Anterior cingulate cortex (tissue), 58 donors: ENCODE results near the gene SLC8A2.
"Not testable (repeated sequence)": the region's sequence is repeated elsewhere in the genome, so short reads cannot be mapped to it uniquely, and the experiment has no call there.

Source experiments
- DNase-seq, 58 donors: peaks; one replicate each; lab custom pipeline; 2025; lab: John Stamatoyannopoulos, UW

SLC8A2 gene

DNA sequence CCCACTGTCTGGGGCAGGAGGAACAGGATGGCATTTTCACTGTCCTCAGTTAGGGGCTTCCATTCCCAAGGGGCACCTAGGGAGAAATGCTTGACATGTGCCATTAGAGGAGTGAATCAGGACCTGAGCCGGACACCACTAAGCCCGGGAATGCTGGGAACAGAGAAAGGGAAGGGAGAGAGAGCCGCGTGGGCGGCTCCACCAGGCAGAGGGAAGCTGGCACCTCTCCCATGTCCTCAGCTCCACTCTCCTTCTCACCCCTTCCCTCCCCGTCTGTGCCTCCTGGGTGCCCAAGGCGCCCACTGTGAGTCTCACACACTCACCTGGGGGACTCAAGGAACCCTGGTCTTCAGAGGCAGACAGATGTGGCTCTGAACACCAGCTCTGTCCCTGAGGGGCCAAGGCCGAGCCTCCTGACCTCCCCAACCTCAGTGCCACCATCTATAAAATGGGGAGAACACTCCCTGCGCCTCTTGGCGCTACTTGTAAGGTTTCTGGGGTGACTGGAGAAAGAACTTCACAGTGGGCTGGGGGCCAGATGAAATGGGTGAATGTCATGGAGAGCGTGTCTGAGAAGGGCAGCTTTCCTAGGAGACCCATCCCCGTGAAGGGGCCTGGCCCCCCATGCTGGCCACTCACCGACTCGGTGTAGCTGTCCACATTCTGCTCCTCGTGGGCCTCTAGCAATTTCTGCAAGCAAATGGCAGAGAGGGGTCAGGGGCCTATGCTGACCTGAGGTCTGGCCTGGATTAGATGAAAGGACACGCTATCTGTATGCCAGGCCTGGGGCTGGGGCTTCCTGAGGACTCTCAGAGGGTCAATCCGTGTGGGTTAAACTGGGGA, 17.6 kb upstream of the SLC8A2 start:
- no peak for DNase-seq

DNA sequence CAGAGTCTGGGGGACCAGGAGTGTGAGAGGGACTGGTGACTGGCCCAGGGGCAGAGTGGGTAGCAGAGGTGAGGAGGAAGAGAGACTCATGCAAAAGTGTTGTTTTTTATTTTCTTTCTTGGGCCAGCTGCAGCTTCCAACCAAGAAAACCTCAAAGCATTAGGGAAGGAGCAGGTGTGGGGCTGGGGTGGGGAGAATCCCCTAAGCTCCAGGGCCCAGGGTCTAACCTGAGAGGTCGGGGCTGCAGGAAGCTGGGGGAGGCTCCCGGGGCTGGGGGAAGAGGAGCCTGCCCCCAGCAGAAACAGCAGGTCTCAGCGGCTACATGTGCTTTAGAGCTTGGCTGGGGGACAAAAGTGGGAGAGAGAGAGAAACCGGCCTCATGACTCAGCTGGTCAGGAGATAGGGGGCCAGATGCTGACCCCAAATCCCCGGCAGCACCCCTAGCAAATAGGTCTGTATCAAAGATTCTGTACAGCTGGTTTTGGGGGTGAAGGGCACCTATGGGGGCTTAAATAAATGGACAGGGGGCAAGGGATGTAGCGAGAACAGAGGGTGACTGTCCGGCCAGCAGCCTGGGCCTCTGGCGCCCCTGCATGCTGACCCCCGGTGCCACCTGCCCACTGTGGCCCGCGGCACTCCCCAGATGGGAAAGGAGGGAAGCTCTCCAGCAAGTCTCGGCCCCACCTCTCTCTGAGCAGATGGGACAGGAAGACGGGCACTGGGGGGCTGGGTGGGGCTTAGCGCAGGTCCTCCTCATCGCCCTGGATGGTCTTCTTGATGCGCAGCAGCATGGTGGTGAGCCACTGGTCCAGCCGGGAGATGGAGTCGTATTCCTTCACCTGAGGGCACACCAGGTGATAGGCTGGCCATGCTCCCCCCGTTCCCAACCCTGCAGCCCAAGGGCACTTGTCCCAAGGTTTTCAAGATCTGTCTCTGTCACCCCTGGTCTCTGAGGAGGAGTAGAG, 16.1 kb upstream of the SLC8A2 start:
- DNase-seq, result no peak

DNA sequence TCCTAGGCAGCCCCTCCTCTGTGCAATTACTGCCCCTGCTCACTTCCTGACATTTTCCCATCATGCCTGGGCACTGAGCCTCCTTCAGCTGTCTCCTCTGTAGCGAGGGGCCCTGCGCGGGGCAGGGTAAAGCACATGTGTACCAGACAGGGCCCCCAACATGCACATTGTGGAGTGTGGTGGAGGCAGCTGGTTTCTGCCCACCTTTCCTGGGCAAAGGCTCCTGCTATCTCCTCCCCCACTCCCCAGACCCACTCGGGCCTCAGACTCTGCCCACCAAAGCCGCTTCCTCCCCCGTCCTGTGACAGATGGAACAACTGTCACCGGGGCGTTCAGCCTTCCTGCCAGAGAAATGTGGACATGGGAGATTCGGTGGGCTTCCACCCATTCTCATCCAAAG, 15.2 kb upstream of the SLC8A2 start:
- DNase-seq, result no peak

DNA sequence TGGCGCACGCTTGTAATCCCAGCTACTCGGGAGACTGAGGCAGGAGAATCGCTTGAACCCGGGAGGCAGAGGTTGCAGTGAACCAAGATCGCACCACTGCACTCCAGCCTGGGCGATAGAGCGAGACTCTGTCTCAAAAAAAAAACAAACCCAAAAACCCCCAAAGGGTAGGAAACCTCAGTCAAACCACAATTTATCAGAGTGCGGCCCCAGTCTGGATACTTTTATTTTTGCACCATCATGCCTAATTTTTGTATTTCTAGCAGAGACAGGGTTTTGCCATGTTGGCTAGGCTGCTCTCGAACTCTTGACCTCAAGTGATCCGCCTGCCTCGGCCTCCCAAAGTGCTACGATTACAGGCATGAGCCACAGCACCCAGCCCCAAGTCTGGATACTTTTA, 14.5 kb upstream of the SLC8A2 start:
- not testable (repeated sequence) for DNase-seq

DNA sequence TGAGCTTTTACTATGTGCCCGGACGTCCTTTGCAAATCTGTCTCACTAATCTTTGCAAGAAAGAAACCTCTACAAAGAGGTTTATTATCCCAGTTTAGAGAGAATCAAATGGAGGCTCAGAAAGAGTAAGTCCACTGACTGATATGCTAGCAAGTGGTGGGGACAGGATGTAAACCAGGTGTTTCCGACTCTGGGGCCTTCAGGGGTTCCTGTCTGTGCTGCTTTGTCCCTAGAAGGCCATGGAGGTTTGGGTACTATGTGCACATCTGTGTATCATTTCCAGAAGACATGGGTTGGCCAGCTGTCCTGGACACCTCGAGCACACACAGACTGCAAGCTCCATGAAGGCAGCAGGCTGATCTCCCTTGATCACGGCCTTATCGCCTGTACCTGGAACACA, 13.5 kb upstream of the SLC8A2 start:
- no peak for DNase-seq

DNA sequence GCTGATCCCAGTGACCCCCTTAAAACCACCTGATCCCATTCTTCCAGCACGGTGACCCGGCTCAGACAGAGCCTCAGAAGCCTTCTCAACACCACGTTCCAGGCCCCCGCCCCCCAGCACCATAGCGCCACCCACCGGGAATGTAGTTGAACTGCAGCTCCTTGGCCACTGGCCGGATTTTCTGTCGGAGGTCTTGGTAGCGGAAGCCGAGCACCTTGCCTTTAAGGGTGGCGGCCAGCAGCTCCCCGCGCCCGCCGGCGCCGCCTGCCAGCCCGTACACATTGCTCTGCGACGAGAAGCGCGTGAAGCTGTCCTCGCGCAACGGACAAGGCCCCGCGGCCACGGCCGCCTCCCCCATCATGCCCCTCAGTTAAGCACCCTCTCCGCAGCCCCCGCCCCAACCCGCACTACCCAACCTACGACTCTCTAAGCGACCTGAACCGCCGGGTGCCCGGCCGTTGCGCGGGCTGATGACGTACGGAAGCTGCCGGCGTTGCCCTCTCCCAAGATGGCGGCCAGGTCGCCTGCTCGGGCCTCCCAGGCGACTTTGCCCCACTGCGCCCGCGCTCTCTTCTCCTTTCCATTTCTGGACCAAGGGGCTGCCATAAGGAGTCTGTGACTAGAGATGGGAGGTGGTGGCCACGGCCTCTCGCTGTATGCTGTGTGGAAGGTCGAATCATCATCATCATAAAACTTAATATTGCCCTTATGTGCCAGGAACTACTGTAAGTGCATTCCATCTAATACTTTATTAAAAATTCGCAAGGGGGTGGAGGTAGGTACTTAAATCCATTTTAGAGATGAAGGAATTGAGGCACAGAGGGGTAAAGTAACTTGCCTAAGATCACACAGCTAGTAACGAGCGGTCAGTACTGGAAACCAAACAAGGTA, 12.4 kb upstream of the SLC8A2 start, which contains the start of gene KPTN:
Gene KPTN (minus strand): TSS at position 420 of the 891 bp plus-strand sequence. CDS start 59 bp downstream, at position 361.
- DNase-seq, result peak in 57 of 58 donors; percentile 78 to 96 (median 91)

DNA sequence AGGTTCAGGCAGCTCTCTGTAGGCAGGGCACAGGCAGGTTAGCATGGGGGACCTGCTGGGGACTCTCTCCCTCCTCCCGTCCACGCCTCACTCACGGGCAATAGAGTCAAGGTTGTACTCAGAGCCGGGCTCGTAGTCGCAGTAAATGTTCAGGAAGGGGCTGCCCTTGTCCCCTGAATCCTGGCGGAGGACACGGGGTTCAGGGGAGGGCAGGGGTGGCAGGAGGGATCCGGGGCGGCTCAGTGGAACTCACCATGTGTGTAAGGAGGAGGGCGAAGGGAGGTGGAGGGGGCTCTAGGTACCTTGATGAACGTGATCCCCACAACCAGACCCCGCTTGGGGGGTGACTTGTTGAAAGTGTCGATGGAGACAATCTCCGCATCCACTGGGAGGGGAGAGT, 11.5 kb upstream of the SLC8A2 start:
- no peak for DNase-seq

DNA sequence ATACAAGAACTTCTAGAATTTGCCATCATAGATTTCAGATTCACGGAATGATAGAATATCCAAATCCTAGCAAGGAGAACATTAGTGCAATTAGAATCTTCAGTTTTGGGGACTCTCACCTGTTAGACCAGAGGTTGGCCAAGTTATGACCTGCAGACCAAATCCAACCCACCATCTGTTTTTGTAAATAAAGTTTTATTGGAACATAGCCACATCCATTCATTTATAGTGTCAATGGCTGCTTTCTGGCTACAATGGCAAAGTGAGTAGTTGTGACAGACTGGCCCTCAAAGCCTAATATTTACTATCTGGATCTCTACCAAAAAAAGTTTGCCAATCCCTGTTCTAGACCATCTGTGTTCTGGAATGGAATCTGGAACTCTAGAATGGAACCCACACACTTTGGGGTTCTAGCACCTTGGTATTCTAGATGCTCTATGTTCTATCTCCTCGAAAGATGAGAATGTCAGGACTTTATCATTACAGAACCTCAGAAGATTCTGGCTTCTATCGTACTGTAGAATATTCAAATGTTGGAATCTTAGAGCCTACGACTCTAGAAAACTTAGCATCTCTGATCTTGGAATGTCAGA, 9.9 kb upstream of the SLC8A2 start:
- no peak for DNase-seq

DNA sequence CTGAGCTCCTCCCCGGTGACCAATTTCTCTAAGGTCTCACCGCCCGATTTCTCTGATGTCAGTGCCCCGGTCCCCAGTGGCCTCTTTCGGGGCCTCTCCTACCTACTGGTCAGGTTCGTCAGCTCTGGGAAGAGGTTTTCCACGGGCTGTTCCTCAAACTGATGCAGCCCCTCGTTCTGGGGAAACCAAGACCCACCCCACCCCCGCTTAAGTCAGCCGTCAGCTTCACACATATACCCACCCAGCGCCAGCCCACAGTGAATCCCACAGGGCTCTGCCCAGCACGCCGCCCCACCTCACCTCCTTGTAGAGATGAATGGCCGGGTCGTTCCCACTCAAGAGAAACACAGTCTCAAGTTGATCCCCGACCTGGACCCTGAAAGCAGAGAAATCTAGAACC, 9.0 kb upstream of the SLC8A2 start:
- no peak for DNase-seq

DNA sequence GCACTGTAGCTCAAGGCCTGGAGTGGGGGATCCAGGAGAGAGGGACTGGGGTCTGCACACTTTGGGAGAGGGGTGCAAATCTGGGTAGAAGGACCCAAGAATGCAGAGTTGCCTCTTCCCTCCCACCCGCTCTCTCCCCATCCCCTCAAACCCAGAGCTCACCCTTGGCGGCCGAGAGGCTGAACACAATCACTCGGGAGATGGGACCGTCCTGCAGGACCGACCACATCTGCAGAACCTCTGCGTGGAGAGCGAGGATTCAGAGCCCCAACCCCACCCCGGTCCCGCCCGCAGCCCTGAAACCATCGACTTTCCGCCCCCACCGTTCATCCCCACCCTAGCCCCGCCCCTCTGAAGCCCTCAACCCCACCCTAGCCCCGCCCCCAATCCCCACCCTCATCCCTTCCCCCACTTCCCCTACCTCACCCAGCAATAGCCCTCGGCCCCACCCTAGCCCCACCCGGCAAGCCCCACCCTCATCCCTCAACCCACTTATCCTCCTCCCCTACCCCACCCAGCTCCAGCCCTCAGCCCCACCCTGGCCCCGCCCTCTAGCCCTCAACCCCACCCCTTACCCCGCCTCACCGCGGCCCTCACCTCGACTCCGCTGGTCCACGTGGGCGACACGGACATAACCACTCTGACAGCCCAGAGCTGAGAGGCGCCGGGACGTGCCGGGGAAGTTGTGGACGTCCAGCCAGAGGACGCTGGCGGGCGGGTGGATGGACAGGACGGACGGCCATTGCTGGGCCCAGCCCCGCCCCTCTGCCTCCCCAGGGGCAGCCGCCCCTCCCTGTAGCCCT, 8.2 kb upstream of the SLC8A2 start:
- no peak for DNase-seq

DNA sequence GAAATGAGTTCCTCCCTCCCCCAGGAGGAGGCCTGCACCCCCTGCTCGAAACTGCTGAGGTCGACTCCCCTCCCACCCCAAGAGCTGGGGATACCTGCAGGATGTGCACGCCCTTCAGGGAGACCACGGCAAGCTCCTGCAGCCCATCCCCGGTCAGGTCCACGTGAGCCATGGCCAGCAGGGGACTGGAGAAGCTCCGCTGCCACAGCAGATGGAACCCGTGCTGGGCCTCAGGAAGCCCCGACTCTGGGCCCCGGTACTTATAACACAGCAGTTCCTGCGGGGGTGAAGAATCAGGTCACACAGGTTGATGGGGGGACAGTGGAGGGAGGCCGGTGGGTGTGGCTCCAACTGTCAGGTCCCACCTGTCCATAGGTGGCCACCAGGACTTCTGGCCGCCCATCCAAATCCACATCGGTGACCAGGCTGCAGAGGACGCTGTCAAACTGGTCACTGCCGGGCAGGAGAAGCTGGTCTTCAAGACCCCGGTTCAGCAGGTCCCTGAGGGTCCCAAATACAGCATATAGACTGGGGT, 4.8 kb upstream of the SLC8A2 start:
- DNase-seq, result no peak

DNA sequence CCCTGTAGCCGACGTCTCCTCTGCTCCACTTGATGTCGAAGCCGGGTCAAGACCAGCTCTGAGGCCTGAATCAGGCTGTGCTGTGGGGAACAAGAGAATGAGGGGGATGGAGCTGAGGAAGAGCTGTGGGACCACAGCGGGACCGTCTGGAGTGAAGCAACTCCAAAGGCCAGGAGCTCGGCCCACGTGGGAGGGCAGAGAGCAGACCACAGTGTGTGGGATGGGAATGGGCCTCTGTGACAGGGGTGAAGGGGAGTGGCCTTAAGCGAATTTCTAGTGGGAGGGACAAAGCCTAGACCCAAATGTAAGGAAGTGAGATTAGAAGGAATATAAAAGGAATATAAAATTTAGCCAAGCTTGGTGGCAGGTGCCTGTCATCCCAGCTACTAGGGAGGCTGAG, 3.8 kb upstream of the SLC8A2 start:
- no peak for DNase-seq

DNA sequence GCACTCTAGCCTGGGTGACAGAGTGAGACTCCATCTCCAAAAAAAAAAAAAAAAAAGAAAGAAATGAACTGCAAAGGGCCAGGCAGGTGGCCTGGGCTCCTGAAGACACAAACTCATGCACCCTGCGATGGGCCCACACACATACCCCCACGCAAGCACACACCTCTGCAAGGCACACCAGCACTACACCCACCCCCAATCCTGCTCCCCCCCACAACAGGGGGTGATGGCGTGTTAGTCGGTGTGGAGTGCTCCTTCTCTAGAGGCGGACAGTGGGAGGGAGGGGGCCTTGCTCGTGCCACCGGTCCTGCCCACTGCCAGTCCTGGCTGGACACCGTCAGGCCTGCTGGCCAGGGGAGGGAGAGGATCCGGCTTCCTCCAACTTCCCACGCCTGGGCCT, 1.6 kb upstream of the SLC8A2 start:
- no peak for DNase-seq

DNA sequence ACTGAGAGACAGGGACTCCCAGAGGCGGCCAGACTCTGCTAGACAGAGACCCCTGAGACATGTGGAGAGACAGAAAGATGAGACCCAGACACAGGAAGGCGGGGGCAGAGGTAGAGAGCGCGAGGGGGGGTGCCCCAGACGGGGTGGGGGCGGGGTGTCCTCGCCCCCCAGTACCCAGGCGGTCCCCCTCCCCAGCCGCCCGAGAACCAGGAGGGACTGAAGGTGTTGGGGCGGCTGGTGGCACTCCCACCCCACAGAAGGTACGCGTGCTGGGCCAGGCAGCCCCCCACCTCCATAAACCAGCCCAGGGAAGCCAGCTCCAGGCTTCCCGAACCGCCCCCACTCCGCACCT, 336 bp downstream of the SLC8A2 start:
- DNase-seq, result no peak

DNA sequence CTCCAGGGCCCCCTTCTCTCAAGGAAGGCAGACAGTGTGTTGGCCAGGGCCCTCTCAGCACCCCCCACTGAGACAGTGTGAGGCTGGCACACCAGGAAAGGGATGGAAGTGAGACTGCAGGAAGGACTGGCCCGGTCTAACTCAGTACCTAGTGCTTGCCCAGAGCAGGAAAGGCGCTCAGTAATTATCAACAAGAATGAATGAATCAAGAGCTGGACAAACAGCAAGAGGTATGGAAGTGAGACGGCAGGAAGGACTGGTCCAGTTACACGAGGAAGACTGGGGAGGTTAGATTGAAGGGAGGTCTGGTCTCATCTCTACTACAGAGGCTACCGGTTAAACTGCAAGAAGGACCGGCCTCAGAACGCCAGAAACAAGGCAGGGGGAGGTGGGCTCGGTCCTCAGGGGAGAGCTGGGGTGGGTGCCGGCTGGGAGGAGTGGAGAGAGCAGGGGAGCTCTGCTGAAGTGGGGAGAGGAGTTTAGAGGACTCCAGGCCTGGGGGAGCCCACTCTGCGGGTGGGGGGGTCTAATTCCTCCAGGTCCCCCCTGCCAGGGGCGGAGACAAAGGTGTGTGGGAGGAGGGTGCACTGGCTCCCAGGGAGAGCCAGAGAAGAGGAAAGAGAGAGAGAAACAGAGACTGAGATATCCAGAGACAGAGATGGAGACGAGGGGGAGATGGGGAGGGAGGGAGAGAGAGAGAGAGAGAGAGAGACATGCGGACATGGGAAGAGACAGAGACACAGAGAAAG, 1.1 kb downstream of the SLC8A2 start:
- DNase-seq, result peak in 2 of 58 donors; percentile 12 to 29

DNA sequence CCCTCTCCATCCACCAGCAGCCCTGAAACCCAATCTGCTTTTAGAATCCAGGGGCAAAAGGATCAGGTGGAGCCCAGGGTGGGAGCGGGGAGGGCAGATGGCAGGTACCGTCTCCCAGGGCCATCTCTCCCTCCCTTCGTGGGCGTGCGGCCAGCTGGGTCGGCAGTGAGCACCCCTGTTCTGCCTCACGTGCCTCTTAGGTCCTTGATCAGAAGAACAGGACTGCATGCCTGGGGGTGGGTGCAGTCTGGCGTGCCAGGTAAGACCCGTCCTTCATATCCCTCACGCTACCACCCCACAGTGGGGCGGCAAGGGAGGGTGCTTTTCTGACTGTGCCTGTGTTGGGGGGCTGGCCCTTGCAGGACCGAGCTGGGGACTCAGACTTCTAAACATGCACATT, 2.0 kb downstream of the SLC8A2 start:
- peak in 1 of 58 donors; percentile 33 for DNase-seq

DNA sequence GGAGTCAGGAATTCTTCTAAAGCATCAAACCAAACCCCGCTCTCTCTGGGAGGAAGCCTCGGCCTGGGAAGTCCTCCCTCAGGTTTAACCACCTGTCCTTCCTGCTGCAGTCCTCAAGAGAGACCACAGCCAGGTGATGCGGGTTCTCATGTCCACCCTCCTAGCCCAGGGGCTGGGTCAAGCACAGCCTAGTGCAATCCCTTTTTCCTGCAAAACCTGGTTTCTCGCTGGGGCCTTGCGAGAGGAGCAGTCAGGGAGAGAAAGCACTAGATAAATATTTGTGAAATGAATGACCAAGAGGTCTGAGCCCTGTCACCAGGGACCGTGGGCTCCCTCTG, 2.4 kb downstream of the SLC8A2 start:
- DNase-seq, result peak in 1 of 58 donors; percentile 16

DNA sequence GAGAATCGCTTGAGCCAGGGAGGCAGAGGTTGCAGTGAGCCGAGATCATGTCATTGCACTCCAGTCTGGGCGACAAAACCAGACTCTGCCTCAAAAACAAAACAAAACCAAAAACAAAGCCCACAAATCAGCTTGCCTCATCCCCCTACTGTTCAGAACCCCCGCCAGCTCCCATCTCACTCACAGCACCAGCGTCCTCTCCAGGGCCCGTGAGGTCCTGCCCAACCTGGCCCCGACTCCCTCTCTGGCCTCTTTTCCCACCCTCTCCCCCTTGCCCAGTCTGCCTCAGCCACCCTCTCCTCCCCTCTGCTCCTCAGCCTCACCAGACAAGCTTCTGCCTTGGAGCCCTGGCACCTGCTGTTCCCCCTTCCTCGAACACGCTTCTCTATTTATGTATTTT, 3.8 kb downstream of the SLC8A2 start:
- DNase-seq, result no peak
